Daoy (cell line): ENCODE measurements around the gene LDLRAD2. TPM values are rescaled to one million over a fixed set of nuclear protein-coding genes. Genes with fewer than 3 reads are reported as not detected.

Source experiments
- DNase-seq: peaks from one replicate; pipeline ENCODE4 v3.0.0-alpha.2; 2015; ENCODE audit warnings: low read depth
- total RNA-seq: library from RNA; depleted of rRNA; stranded (reverse); fragments of >200 nt; shearing (Covaris generic); gene quantifications from 2 replicates; pipeline ENCODE4 v1.2.3, GENCODE V29; 2014

LDLRAD2 gene
- total RNA-seq, 1 experiment from 2014 or later, result not detected

DNA sequence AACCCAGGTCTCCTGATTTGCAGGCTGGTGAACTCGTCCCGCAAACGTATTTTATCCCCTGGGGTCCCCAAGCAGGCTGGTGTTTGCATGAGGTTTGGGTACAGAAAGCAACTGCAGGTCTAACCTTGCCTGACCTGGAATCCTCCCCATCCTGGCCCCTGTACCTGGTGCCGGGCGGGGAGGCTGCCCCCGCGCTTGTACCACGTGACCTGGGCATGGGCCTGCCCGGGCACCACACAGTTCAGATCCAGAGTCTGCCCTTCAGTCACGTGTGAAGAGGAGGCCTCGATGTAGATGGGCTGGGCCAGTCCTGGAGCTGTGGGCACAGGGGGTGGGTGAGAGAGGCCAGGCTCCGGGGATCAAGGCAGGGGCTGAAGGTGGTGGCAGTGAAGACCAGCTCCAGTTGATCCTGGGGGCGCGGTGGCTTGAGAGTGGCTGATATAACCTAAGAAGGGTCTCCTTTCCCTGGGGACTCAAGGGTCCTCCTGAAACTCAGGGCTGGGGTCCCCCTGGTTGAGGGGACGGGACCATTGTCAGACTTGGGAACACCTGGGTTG lies 30.6 kb downstream of the LDLRAD2 start:
- no peak for DNase-seq

DNA sequence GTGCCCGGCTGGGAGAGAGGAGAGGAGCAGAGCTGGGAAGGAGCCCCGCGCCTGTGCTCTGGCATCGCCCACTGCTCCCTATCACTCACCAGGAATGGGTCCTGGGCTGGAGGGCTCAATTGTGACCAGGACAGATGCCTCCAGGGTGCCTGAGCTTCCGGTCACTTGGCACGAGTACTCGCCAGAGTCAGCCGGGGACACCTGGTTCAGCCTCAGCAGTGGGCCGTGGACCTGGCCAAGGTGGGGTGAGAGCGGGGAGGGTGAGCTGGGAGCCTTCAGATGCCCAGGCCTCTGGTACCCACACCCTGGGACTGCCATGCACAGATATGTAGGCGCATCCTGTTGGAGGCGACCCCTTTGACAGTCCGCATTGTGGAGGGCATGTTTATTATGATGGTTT lies 31.1 kb downstream of the LDLRAD2 start:
- no peak for DNase-seq

DNA sequence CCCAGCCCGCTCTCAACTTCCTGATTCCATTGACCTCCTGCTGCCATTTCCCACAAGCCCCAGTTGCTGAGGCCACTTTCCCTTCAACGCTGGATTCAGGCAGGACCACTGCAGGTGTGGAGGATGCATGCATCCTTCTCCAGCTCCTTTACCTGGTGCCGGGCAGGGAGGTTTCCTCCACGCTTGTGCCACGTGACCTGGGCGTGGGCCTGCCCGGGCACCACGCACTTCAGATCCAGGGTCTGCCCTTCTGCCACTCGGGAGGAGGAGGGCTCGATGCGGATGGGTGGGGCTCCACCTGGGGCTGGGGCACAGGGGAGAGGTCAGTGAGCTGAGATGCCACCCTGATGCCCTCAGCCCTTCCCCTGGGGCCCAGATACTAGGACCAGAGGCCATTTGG lies 31.9 kb downstream of the LDLRAD2 start:
- no peak for DNase-seq

DNA sequence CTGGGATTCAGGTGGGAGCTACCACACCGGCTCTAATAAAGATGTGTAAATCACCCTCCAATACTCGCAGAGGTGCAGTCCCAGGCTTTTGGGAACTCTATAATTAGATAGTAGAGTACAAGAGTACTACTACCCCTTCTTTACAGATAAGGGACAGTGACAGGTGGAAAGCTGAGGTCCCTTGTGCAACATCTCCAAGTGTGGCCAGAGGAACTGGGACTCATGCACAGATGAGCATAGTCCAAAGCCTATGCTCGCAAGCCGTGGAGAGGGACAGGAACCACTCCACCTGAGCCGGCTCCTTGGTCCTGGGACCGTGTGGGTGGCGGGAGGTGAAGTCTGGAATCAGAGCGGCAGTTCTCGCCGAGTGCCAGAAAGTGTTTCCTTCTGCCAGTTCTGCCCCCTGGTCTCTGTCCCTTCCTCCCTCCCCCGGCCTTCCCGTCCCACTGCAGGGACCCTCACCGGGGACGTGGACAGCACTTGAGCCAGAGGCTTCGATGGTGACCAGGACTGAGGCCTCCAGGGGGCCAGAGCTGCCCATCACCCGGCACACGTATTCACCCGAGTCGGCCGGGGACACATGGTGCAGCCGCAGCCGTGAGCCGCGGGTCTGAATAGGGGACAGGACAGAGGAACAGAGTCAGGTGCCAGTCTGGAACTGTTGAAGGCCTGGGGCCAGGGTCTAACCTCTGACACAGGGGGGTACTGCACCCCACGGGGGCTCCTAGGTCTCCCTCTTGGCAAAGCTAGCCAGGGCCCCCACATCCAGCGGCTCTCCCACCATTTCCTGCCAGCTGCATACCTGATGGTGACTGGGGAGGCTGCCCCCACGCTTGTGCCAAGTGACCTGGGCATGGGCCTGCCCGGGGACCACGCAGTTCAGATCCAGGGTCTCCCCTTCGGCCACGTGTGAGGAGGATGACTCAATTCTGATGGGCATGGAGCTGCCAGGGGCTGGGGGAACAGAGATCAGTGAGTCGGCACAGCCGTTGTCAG lies 33.9 kb downstream of the LDLRAD2 start:
- no peak for DNase-seq

DNA sequence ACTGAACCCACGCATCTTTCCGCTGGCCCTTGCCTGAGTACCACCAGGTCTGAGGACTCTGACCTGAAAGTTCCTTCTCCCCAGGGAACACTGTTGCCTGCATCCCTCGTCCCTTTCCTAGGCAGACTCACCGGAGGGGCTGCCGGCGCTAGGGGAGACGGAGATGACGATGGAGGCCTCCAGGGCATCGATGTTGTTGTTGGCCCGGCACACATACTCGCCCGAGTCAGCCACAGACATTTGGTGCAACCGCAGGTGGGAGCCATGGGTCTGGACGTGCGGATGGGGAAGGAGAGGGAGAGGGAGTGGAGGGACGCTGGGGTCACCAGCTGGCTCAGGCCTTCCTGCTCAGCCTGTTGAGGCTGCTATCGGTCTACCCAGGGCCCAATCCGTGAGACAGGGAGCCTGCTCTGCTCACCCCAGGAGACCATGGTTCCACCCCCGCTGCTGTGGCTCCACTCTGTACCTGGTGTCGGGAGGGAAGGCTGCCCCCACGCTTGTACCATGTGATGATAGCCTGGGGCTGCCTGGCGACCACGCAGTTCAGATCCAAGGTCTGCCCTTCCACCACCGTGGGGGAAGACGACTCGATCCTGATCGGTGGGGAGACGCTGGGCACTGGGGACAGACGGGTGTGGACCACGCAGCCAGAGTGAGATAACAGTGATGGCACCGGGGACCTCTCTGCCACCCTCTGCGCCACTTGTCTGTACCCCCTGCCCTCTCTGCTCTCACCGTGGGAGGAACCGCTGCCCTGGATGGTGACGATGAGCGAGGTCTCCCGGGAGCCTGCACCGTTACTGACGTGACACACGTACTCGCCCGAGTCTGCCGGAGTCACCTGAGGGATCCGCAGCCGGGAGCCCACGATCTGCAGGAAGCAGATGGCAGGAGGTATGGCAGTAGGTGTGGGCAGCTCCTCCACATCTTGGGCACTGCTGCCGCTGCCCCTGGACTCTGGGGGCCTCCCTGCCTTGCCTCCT lies 35.4 kb downstream of the LDLRAD2 start:
- DNase-seq, result no peak

DNA sequence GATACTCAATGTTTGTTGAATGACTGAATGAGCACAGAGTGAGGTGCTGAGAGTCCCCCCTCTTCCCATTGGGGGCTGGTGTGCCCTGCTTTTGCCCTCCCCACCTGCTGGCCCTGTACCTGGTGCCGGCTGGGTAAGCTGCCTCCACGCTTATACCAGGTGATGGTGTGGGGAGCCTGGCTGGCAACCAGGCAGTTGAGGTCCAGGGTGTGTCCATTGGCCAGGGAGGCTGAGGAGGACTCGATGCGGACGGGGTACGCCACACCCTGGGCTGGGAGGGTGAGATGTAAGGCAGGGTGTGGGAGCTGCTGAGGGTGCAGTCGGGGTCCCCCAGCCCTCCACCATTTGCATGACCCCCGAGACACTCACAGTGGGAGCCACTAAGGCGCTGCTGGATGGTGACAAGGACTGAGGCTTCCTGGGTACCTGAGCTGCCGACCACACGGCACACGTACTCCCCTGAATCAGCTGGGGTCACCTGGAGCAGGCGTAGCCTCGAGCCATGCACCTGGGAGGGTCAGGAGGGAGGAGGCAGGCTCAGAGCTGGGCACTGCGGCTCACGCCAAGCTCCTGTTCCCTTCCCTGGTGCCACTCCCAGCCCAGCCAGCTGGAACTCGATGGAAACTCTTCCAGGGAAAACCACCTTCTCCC lies 36.6 kb downstream of the LDLRAD2 start:
- no peak for DNase-seq

DNA sequence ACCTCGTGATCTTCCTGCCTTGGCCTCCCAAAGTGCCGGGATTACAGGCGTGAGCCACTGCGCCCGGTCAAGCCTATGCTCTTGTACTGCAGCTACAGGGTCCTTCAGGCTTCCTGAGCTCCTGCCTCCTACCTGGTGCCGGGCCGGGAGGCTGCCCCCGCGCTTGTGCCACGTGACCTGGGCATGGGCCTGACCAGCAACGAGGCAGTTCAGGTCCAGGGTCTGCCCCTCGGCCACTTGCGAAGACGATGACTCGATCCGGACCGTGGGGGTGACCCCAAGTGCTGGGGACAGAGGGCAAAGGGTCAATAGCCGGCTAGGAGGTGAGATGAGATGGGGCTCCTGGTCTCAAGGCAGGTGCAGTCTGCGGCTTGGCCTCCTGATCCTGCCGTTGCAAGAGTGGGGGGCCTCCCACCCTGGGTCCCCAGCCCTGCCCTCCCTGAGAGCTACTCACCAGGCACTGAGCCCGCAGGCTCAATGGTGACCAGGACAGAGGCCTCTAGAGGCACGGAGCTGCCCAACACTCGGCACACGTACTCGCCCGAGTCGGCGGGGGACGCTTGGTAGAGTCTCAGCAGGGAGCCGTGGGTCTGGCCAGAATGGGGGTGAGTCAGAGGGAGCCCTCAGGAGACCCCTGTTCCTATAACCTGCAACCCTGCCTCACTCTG lies 38.0 kb downstream of the LDLRAD2 start:
- no peak for DNase-seq

DNA sequence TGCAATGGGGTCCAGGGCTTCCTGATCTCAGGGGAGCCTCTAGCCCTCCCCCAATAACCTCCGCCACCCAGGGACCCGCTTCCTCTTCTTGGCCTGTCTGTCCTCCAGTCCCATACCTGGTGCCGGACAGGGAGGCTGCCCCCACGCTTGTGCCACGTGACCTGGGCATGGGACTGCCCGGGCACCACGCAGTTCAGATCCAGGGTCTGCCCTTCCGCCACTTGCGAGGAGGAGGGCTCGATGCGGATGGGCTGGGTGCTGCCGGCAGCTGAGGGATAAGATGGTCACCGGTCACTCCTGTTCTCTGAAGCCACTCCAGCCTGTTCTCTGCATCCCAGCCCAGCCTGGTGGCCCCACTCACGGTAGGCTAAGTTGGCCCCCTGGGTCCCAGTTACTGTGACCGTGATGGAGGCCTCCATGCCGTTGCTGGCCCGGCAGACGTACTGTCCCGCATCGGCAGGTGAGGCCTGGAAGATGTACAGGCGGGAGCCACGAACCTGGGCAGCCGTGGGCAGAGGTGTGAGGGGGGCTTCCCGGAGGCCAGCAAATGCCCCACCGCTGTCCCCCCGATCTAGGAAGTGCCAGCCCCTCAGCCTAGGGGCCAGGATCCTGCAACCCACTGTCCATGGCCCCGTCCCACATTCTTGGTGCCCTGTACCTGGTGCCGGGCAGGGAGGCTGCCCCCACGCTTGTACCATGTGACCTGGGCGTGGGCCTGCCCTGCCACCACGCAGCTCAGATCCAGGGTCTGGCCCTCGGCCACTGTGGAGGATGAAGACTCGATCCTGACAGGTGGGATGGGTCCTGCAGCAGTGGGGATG lies 39.6 kb downstream of the LDLRAD2 start:
- DNase-seq, result no peak

DNA sequence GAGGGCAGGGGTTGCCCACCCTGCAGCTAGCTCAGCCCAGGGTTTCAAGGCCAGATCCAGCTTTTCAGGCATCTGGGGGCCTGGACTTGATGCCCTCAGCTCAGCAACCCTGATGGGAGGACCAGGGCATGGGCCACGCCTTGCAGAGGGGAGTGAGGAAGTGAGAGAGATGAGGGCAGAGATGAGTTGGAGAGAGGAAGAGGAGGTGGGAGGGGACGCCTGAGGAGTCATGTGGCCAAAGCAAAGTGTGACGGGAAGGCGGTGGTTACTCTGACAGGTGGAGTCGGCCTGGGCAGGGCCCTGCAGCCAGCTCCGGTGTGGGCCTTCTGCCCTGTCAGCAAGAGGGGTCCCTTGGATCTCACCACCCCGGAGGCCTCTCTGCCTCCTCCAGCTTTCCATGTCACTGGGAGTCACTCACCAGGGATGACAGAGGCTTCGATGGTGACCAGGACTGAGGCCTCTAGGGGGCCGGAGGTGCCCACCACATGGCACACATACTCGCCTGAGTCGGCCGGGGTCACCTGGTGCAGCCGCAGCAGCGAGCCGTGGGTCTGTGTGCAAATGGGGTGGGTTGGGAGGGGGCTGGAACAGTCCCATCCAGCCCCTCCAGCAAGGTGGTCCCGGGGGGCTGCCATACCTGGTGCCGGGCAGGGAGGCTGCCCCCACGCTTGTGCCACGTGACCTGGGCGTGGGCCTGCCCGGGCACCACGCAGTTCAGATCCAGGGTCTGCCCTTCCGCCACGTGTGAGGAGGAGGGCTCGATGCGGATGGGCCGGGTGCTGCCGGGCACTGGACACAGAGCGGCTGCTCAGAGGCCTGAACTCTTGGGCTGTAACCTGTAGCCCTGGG lies 40.4 kb downstream of the LDLRAD2 start:
- DNase-seq, result no peak

DNA sequence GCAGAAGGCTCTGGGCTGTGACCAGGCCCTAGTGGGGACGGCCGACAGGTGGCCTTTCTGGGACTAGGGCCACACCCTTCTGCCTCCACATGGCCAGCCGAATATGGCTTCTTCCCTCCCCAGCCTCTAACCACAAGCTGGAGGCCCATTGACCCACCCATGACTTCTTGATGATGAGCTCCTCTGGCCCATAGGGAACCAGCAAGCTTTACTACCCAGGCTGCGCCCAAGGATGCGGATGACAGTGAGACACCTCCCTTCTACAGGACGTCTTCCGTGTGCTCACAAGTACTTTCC lies 41.0 kb downstream of the LDLRAD2 start:
- DNase-seq, result no peak

DNA sequence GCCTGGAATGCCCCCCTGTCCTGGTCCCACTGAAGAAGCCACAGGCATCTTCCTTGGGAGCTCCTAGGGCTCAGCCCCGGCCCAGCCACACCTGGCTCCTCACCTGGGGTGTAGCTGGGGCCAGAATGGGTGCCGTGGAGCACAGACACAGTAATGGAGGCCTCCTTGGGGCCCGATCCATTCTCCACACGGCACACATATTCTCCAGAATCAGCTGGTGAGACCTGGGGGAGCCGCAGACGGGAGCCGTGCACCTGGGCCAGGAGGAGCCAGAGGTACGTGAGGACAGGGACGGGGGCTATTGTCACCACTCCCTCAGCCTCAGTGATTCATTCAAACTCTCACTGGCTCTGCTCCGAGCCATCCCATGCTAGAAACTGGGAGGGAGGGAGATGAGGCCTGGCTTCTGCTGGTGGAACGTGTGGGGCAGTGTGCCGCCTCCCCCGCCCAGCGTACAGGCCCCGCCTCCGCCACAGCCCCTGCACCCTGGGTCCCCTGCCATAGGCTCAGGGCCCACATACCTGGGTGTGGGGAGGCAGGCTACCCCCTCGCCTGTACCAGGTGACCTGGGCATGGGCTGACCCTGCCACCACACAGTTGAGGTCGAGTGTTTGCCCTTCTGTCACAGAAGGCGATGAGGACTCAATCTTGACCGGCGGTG lies 42.2 kb downstream of the LDLRAD2 start:
- no peak for DNase-seq

DNA sequence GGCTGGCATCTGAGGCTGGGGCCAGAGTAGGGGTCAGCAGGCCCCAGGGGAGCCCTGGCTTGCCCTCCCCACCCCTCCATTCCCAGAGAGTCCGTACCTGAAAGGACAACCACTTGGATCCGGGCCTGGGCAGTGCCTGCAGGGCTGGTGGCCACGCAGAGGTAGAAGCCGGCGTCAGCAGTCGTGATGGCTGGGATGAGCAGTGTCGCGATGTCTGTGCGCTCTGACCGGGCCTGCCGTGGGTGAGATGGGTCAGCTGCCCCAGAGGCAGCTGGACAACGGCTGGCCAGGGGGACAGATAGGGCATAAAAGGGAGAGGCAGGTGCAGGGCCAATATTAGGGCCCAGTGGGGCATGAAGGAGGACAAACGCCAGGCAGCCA lies 42.7 kb downstream of the LDLRAD2 start:
- no peak for DNase-seq

DNA sequence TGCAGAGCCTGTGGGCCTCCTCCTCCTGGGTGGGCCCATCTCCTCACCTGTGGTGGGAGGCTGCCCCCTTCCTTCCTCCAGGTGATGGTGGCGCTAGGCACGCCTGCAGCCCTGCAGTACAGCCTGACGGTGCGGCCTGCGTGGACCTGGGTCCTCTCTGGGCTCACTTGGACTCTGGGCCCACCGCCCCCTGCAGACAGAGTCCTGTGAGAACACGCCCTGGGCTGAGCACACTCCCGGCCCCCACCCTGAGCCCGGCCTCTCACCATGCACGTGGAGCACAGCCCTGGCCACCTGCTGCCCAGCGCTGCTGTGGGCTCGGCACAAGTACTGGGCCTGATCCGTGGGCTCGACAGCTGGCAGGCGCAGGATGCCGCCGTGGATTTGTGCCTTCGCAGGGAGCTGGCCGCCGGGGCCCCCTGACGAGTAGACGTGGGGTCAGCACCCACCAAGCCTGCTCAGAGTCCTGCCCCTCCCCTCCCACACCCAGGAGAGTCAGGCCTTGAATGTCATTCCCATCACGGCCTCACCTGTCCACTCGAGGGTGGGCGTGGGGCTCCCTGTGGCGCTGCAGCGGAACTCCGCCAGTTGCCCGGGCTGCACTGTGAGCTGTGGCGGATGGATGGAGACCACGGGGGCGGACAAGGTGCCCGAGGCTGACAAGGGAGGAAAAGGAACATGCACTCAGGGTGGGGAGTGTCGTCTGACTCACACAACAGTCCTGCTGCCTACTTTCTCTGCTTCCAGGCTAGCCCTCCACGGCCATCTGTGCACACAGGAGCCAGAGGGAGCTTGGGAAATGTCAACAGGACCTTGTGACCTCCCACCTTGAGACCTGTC lies 43.4 kb downstream of the LDLRAD2 start:
- peak; percentile 48 for DNase-seq

DNA sequence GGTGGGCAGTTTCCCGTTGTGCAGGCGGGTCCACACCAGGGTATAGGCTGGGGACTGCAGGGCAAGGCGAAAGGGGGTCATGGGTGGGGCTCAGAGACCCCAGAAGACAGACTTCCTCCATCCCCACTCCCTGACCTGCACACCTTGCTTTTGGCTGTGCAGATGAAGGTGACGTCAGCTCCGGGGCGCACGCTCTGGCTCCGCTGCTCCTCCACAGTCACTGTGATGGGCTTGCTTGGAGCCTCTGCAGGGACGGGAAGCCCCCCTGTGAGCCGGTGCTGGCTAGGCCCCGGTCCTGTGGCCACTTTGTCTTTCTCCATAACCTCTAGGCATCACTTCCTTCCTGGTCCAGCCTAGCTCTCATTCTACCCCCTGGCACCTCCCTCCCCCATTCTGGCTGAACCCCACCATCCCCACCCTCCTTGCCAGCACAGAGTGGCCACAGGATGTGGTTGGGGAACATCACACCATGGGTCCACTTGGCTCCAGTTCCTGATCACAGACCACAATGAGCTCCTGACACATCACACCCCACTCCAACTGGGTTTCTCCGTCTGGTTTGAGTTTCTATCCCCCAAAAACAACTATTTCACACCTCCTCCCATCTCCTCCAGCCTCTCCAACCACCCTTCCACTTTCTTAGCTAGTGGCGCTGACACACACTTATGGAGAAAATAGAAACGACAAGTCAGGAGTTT lies 45.2 kb downstream of the LDLRAD2 start:
- peak; percentile 84 for DNase-seq

DNA sequence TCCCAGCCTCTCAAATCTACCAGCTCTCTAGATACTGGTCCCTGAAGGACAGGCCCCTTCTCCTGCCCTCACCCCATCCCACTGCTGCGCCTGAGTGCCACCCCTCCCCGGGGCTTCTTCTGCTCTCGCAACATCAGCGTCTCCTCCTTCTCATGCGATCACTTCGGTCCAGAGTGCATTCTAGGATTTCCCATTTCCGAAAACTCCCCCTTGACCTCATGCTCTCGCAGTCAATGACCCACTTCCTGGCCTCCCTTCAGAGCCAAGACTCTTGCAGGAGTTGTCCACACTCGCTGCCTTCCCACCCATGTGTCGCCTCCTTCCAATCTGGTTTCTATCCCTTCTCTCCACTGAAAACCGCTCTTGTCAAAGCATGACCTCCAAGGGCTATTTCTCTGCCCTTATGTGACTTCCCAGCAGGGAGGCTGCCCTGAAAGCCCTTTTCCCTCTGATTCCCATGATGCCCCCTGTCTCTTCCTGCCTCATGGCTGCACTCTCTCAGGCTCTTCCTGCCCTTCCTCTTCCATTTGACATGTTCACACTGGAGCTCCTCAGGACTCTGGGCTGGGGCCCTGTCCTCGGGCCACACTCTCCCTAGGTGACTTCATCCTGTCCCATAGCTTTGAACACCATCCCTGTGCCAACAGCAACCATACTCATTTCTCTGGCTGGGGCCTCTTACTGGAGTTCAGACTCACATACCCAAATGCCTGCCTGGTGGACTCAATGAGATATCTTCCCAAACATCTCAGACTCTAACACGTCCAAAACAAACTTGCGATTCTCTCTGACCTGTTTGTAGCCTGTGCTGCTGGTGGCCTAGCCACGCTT lies 46.0 kb downstream of the LDLRAD2 start:
- no peak for DNase-seq

DNA sequence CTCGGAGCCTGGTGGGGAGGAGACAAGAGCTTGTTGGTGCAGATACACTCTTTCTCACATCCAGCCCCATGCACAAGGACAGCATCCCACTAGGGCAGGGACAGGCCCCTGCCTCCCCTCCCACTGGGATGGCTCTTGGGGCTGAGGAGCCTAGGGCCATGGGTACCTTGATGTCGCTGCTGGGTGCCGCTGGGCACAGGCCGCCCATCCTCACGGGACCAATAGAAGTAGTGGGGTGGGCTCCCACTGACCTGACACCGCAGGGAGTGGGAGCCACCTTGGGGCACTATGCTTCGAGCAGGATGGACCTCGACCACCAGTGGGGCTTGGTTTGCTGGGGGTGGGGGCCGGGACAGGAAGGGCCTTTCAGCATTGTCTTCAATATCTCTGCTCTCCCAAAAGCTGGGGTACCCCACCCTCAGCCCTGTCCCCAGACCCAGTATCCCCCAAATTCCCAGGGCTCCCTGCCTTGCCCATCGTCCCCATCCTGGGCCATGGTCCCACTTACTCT lies 47.7 kb downstream of the LDLRAD2 start:
- no peak for DNase-seq
